IMR-90 (cell line): ENCODE results near the gene UNC93A. TPM values are rescaled to one million over a fixed set of nuclear protein-coding genes. Genes with fewer than 3 reads are reported as not detected.

Experiments used
- ATAC-seq: fragments of 200-7000 bp; cut with Tn5 transposase; 2 replicates; pipeline ENCODE4 v1.9.1; 2020; ENCODE audit warnings: low read depth, mild to moderate bottlenecking, moderate library complexity
- BruUV-seq: library from RNA; stranded (reverse); fragments of 400-500 nt; replicated peaks from 2 replicates; lab custom pipeline; 2021; lab: Mats Ljungman, UMichigan
- CTCF ChIA-PET: fragments of 300-600 bp; formaldehyde crosslinking; extraction: SDS; loops from one replicate; lab custom pipeline; 2021; ENCODE audit warnings: antibody characterized with exemption; lab: Yijun Ruan, JAX
- POLR2A ChIA-PET: fragments of 300-600 bp; sonication (Branson Sonifier 250); formaldehyde crosslinking; loops from one replicate; lab custom pipeline; 2022; ENCODE audit warnings: antibody characterized with exemption; ENCODE audit not compliant: unreplicated experiment; lab: Charles Lee
- DNase-seq: peaks from one replicate; pipeline ENCODE4 v3.0.0; 2013
- H2AFZ ChIP-seq: replicated peaks from 2 replicates; pipeline ENCODE3; 2013; ENCODE audit warnings: low read length, mild to moderate bottlenecking; ENCODE audit not compliant: poor library complexity
- H2AK5ac ChIP-seq: 2 replicates; pipeline ENCODE4 v1.6.1; 2013; ENCODE audit warnings: low read depth, low read length, inconsistent platforms
- H2AK9ac ChIP-seq: replicated peaks from 2 replicates; pipeline ENCODE3; 2013; ENCODE audit warnings: mild to moderate bottlenecking, low read depth, low read length, moderate library complexity; ENCODE audit not compliant: poor library complexity
- H2BK120ac ChIP-seq: 2 replicates; pipeline ENCODE4 v1.6.1; 2013; ENCODE audit warnings: low read depth, low read length, inconsistent platforms
- H2BK15ac ChIP-seq: 3 replicates; pipeline ENCODE4 v1.6.1; 2013; ENCODE audit warnings: low read depth, low read length, inconsistent platforms
- H2BK20ac ChIP-seq: 2 replicates; pipeline ENCODE4 v1.6.1; 2013; ENCODE audit warnings: low read depth, mild to moderate bottlenecking, inconsistent platforms, low read length, moderate library complexity
- H2BK5ac ChIP-seq: 2 replicates; pipeline ENCODE4 v1.6.1; 2013; ENCODE audit warnings: mild to moderate bottlenecking, low read depth, low read length, inconsistent platforms; ENCODE audit not compliant: poor library complexity, severe bottlenecking
- H3K14ac ChIP-seq: replicated peaks from 2 replicates; pipeline ENCODE4 v1.6.1; 2013; ENCODE audit warnings: low read depth, low read length, inconsistent platforms
- H3K18ac ChIP-seq: 2 replicates; pipeline ENCODE4 v1.6.1; 2013; ENCODE audit warnings: low read depth, low read length, control low read depth
- H3K23ac ChIP-seq: 2 replicates; pipeline ENCODE4 v1.6.1; 2013; ENCODE audit warnings: low read depth, low read length, inconsistent platforms
- H3K27ac ChIP-seq: 2 replicates; pipeline ENCODE4 v1.5.1; 2013; ENCODE audit warnings: mild to moderate bottlenecking, control low read depth, low read length; ENCODE audit not compliant: insufficient read depth
- H3K27me3 ChIP-seq: 2 replicates; pipeline ENCODE4 v1.6.1; 2013; ENCODE audit warnings: low read length; ENCODE audit not compliant: control insufficient read depth, insufficient read depth
- H3K36me3 ChIP-seq: 2 replicates; pipeline ENCODE4 v1.6.1; 2013; ENCODE audit warnings: low read length, mixed read lengths; ENCODE audit not compliant: control insufficient read depth, insufficient read depth
- H3K4ac ChIP-seq: 2 replicates; pipeline ENCODE4 v1.6.1; 2013; ENCODE audit warnings: low read depth, low read length, inconsistent platforms
- H3K4me1 ChIP-seq: 2 replicates; pipeline ENCODE4 v1.6.1; 2013; ENCODE audit warnings: low read length, mixed read lengths; ENCODE audit not compliant: control insufficient read depth, insufficient read depth
- H3K4me2 ChIP-seq: 2 replicates; pipeline ENCODE4 v1.6.1; 2013; ENCODE audit warnings: low read depth, mild to moderate bottlenecking, control low read depth, low read length, moderate library complexity
- H3K4me3 ChIP-seq: 2 replicates; pipeline ENCODE4 v1.5.1; 2013; ENCODE audit warnings: low read depth, mild to moderate bottlenecking, control low read depth, low read length, moderate library complexity; ENCODE audit not compliant: insufficient read depth
- H3K56ac ChIP-seq: 2 replicates; pipeline ENCODE4 v1.6.1; 2013; ENCODE audit warnings: low read length, inconsistent platforms; ENCODE audit not compliant: insufficient read depth; ENCODE audit errors: extremely low read depth
- H3K79me1 ChIP-seq, 2 experiments: 2 replicates each; pipeline ENCODE4 v1.6.1; 2013; ENCODE audit warnings: low read length in 2 of 2, inconsistent platforms in 1 of 2, low read depth in 1 of 2
- H3K9ac ChIP-seq: 2 replicates; pipeline ENCODE4 v1.6.1; 2013; ENCODE audit warnings: low read depth, low read length, control low read depth
- H3K9me1 ChIP-seq: 2 replicates; pipeline ENCODE4 v1.6.1; 2013; ENCODE audit warnings: low read length, inconsistent platforms; ENCODE audit not compliant: insufficient read depth
- H3K9me3 ChIP-seq: 2 replicates; pipeline ENCODE4 v1.6.1; 2013; ENCODE audit warnings: low read length; ENCODE audit not compliant: control insufficient read depth, insufficient read depth
- H4K20me1 ChIP-seq: 2 replicates; pipeline ENCODE4 v1.6.1; 2013; ENCODE audit warnings: low read length, inconsistent platforms; ENCODE audit not compliant: insufficient read depth
- H4K5ac ChIP-seq: 2 replicates; pipeline ENCODE4 v1.6.1; 2013; ENCODE audit warnings: mild to moderate bottlenecking, low read depth, low read length, control low read depth
- H4K8ac ChIP-seq, 2 experiments: 2 replicates each; pipeline ENCODE4 v1.6.1; 2013; ENCODE audit warnings: low read depth in 2 of 2, low read length in 2 of 2, control low read depth in 1 of 2, inconsistent platforms in 1 of 2
- H4K91ac ChIP-seq: 2 replicates; pipeline ENCODE4 v1.6.1; 2013; ENCODE audit warnings: low read depth, low read length, inconsistent platforms; ENCODE audit not compliant: insufficient read depth
- BHLHE40 ChIP-seq: fragments of 150-350 bp; IDR thresholded peaks from 2 replicates; pipeline ENCODE4 v1.6.1; 2016; ENCODE audit warnings: mild to moderate bottlenecking, low read depth, low read length
- CEBPB ChIP-seq: IDR thresholded peaks from 2 replicates; pipeline ENCODE4 v1.6.1; 2012; ENCODE audit warnings: low read depth, low read length, improper control_type of control experiment
- CHD1 ChIP-seq: IDR thresholded peaks from 2 replicates; pipeline ENCODE4 v1.6.1; 2012; ENCODE audit warnings: low read depth, low read length, improper control_type of control experiment
- CTCF ChIP-seq: conservative IDR thresholded peaks from 2 replicates; pipeline ENCODE4 v1.5.1; 2012; ENCODE audit warnings: mild to moderate bottlenecking, low read depth, low read length, improper control_type of control experiment
- ELK1 ChIP-seq: fragments of 150-350 bp; IDR thresholded peaks from 2 replicates; pipeline ENCODE4 v1.6.1; 2016; ENCODE audit warnings: low read depth, mild to moderate bottlenecking, low read length, moderate library complexity, borderline replicate concordance
- FOS ChIP-seq: fragments of 150-350 bp; IDR thresholded peaks from 2 replicates; pipeline ENCODE4 v1.6.1; 2016; ENCODE audit warnings: low read depth, low read length
- MAFK ChIP-seq: IDR thresholded peaks from 2 replicates; pipeline ENCODE4 v1.6.1; 2012; ENCODE audit warnings: low read depth, low read length, improper control_type of control experiment
- MAZ ChIP-seq: IDR thresholded peaks from 2 replicates; pipeline ENCODE4 v1.6.1; 2012; ENCODE audit warnings: low read depth, mild to moderate bottlenecking, low read length, improper control_type of control experiment, moderate library complexity, borderline replicate concordance
- MXI1 ChIP-seq: IDR thresholded peaks from 2 replicates; pipeline ENCODE4 v1.6.1; 2012; ENCODE audit warnings: low read depth, mild to moderate bottlenecking, low read length, moderate library complexity, borderline replicate concordance
- NFE2L2 ChIP-seq: fragments of 150-350 bp; IDR thresholded peaks from 2 replicates; pipeline ENCODE4 v1.6.1; 2016; ENCODE audit warnings: low read depth, mild to moderate bottlenecking, low read length
- POLR2A ChIP-seq: IDR thresholded peaks from 2 replicates; pipeline ENCODE4 v1.6.1; 2012; ENCODE audit warnings: mild to moderate bottlenecking, low read depth, low read length
- RAD21 ChIP-seq: IDR thresholded peaks from 2 replicates; pipeline ENCODE4 v1.6.1; 2012; ENCODE audit warnings: low read length, improper control_type of control experiment
- RCOR1 ChIP-seq: IDR thresholded peaks from 2 replicates; pipeline ENCODE4 v1.6.1; 2012; ENCODE audit warnings: mild to moderate bottlenecking, low read length, improper control_type of control experiment; ENCODE audit not compliant: insufficient replicate concordance
- RFX5 ChIP-seq: IDR thresholded peaks from 2 replicates; pipeline ENCODE4 v1.8.0; 2012; ENCODE audit warnings: low read depth, mild to moderate bottlenecking, low read length, moderate library complexity
- SMC3 ChIP-seq: fragments of 150-350 bp; IDR thresholded peaks from 2 replicates; pipeline ENCODE4 v1.6.1; 2016; ENCODE audit warnings: low read depth, mild to moderate bottlenecking, antibody characterized with exemption, low read length, moderate library complexity
- USF2 ChIP-seq: fragments of 150-350 bp; IDR thresholded peaks from 2 replicates; pipeline ENCODE4 v1.6.1; 2017; ENCODE audit warnings: mild to moderate bottlenecking, antibody characterized with exemption, low read length, low read depth
- WGBS, 2 experiments: methylation state at CpG; one replicate each; pipeline versions ENCODE4 v1.1.5 to v1.1.7; 2013; ENCODE audit warnings: missing lambda C conversion rate in 2 of 2; ENCODE audit not compliant: insufficient read length in 1 of 2; ENCODE audit errors: extremely low coverage in 2 of 2; 5-methylcytosine and 5-hydroxymethylcytosine counted together
- dilution Hi-C: fragments of 300-500 bp; cut with HindIII; formaldehyde crosslinking; loops from one replicate; pipeline ENCODE4 v1.14.3; 2018; ENCODE audit warnings: low sequenced_read_pairs; ENCODE audit not compliant: unreplicated experiment
- in situ Hi-C: fragments of 300-500 bp; cut with MboI; formaldehyde crosslinking; loops from 3 replicates; pipeline ENCODE4 v1.14.3; 2019; ENCODE audit warnings: low sequenced_read_pairs, inconsistent platforms, mixed read lengths
- intact Hi-C: fragments of 100-400 bp; cut with micrococcal nuclease; formaldehyde crosslinking; loops from 2 replicates; pipeline ENCODE4 v1.10.0; 2022
- polyA plus RNA-seq, 3 experiments: library from polyadenylated mRNA; depleted of rRNA; stranded (reverse); fragments of >200 nt; gene quantifications; 2 replicates each; pipeline ENCODE4 v1.2.3, GENCODE V29; 2012; ENCODE audit warnings: low replicate concordance in 1 of 3
- total RNA-seq: library from RNA; depleted of rRNA; stranded (reverse); fragments of >200 nt; gene quantifications from 2 replicates; pipeline ENCODE4 v1.2.3, GENCODE V29; 2012

The UNC93A gene
- total and polyA plus RNA-seq, 2 of the 4 experiments (the other 2 are of a cell fraction), result not detected

- Histone ChIP-seq H3K27ac (no peak overlapping the region), H3K18ac (no peak overlapping the region), H3K9ac (no peak overlapping the region), H4K91ac (no peak overlapping the region), H3K9me1 (no peaks in the 10 kb centered on the region), H3K9me3 (peaks cover 25% of the 10 kb centered on the region), H4K20me1 (no peaks in the 10 kb centered on the region), H3K79me1 (no peaks in the 10 kb centered on the region), H3K4me3 (no peak overlapping the region), H2AFZ (no peak overlapping the region), H2BK15ac (no peak overlapping the region), H3K4me1 (no peaks in the 10 kb centered on the region), H4K5ac (no peak overlapping the region), H2BK120ac (no peak overlapping the region), H3K36me3 (no peaks in the 10 kb centered on the region), H4K8ac (no peak overlapping the region), H2AK5ac (no peak overlapping the region), H3K23ac (no peak overlapping the region), H2BK5ac (no peak overlapping the region), H3K56ac (no peak overlapping the region), H2AK9ac (no peak overlapping the region), H2BK20ac (no peak overlapping the region), H3K14ac (no peak overlapping the region), H3K4ac (no peak overlapping the region), H3K4me2 (no peak overlapping the region), H3K27me3 (no peaks in the 10 kb centered on the region)
- DNase-seq (no peak), ATAC-seq (no peak)
- no TSS peak for BruUV-seq
- intact Hi-C loops, result no loop called here
- CTCF ChIA-PET, result no interaction called here
- in situ Hi-C loops, result no loop called here
- POLR2A ChIA-PET, result no interaction called here
- dilution Hi-C loops, result no loop called here
- no CpG with 5 or more reads among the region's 4 CpGs for WGBS, 2 experiments
- no peak for TF ChIP-seq USF2
- TF ChIP-seq ELK1, result no peak
- TF ChIP-seq CEBPB, result no peak
- no peak for TF ChIP-seq MXI1
- no peak for TF ChIP-seq CHD1
- TF ChIP-seq MAFK, result no peak
- TF ChIP-seq BHLHE40, result no peak
- TF ChIP-seq POLR2A, result no peak
- TF ChIP-seq MAZ, result no peak
- no peak for TF ChIP-seq RFX5
- TF ChIP-seq RAD21, result no peak
- no peak for TF ChIP-seq RCOR1
- no peak for TF ChIP-seq FOS
- no peak for TF ChIP-seq SMC3
- no peak for TF ChIP-seq NFE2L2
- no peak for TF ChIP-seq CTCF
Measured at GRCh38 chr6:167244991-167245390, 46.1 kb upstream of the UNC93A start.
